Progenitor cell of endocrine pancreas (in vitro differentiated cells): ENCODE results near the gene IMPG1. TPM values are rescaled to one million over a fixed set of nuclear protein-coding genes. Genes with fewer than 3 reads are reported as not detected.
A peak's percentile ranks its signal among the peaks of the same experiment; 100 is the strongest.

Experiments
- DNase-seq: peaks from one replicate; pipeline ENCODE4 v3.0.0; 2021; ENCODE audit warnings: low spot score; ENCODE audit not compliant: unreplicated experiment
- H3K27ac Mint-ChIP-seq: 2 replicates; pipeline ENCODE4 v1.8.0; 2021; ENCODE audit warnings: mild to moderate bottlenecking, moderate library complexity, mixed read lengths
- H3K27me3 Mint-ChIP-seq: 2 replicates; pipeline ENCODE4 v1.8.0; 2021; ENCODE audit warnings: mixed read lengths
- H3K36me3 Mint-ChIP-seq: 2 replicates; pipeline ENCODE4 v1.8.0; 2022; ENCODE audit warnings: mixed read lengths; ENCODE audit not compliant: insufficient read depth
- H3K4me1 Mint-ChIP-seq: 2 replicates; pipeline ENCODE4 v1.8.0; 2021; ENCODE audit warnings: low read depth, mixed read lengths
- H3K4me3 Mint-ChIP-seq: 2 replicates; pipeline ENCODE4 v1.8.0; 2021; ENCODE audit warnings: low read depth, mild to moderate bottlenecking, moderate library complexity, mixed read lengths
- H3K9me3 Mint-ChIP-seq: 2 replicates; pipeline ENCODE4 v1.8.0; 2021; ENCODE audit warnings: low read depth, mixed read lengths
- total RNA-seq: library from RNA; stranded (reverse); gene quantifications from 2 replicates; pipeline ENCODE4 v1.2.1, GENCODE V29; 2021
- TF ChIP-seq, protein P1 (sequence below): fragments of 200-600 bp; sonication (generic); IDR thresholded peaks from one replicate; pipeline ENCODE4 v1.5.0; 2021; ENCODE audit warnings: antibody characterized with exemption, mild to moderate bottlenecking; ENCODE audit not compliant: unreplicated experiment

Gene IMPG1
- total RNA-seq, 1 donor from 2014 or later, result not detected

DNA sequence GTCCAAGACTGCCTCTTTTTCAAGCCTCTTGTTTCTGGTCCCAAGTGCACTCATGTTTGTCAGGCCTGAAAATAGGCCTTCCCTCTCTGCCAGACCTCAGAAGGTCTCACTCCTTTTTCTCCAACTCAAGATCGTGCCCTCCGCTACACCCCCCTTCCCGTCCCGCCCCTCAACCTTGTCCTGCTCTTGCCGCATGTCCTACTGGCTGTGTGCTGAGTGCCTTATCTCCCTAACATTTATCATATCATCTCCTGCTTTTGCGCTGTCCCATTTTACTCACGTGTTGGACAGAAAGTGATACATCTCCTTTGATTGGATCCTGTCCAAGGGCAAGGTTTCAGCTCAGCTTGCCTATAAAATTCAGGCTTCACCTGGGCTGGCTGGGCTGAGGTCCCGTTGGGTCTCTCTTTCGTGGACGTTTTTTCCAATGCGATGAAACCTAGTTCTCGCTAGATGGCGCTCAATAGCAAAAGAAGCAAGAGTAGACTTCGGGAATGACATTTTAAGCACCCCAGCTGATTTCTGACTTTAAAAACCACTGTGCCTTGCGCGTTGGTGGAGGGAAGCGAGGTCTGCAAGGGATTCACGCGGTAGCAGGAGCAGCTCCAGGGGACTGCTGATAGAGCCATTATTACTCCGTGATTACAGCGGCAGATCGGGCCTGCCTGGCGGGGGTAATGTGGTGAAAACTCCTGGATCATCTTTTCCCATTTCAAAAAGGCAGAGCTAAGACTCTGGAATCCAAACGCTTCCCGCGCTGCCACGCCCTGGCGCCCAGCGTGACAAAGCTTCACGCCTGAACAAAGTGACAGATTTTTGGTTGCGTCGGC is 137.6 kb downstream of the IMPG1 start:
- Mint-ChIP-seq H3K27ac (no peak overlapping the region), H3K9me3 (no peaks in the 10 kb centered on the region), H3K4me3 (peak overlapping the region; percentile 72), H3K36me3 (no peaks in the 10 kb centered on the region), H3K4me1 (peaks cover 22% of the 10 kb centered on the region), H3K27me3 (peaks cover 3% of the 10 kb centered on the region)
- TF ChIP-seq, protein P1, sequence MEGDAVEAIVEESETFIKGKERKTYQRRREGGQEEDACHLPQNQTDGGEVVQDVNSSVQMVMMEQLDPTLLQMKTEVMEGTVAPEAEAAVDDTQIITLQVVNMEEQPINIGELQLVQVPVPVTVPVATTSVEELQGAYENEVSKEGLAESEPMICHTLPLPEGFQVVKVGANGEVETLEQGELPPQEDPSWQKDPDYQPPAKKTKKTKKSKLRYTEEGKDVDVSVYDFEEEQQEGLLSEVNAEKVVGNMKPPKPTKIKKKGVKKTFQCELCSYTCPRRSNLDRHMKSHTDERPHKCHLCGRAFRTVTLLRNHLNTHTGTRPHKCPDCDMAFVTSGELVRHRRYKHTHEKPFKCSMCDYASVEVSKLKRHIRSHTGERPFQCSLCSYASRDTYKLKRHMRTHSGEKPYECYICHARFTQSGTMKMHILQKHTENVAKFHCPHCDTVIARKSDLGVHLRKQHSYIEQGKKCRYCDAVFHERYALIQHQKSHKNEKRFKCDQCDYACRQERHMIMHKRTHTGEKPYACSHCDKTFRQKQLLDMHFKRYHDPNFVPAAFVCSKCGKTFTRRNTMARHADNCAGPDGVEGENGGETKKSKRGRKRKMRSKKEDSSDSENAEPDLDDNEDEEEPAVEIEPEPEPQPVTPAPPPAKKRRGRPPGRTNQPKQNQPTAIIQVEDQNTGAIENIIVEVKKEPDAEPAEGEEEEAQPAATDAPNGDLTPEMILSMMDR, result peak; percentile 81
- DNase-seq, result peak; percentile 23

DNA sequence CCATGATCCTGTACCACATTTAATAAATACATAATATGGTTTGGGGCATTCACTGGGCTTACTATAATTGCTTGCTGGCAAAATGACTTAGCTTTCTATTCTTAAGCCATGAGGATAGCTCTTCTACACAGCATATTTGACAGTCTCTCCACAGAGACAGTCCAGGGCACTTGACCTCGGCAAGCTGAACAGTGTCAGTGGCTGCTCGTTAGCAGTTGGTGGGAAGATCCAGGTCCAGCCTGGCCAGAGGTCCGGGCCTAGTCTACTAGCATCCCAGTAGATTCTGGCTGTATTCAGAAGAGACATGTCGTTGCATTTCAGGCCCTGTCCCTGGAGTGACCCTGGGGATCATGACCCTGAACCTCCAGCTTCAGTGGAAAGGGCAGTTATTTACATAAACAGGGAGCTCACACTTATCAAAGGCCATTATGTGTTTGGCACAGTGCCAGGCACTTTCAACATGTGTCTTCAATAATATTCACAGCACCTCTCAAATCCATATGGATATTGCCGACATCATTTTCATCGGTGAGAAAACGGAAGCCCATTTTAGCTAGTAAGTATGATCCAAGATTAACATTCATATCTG is 139.0 kb downstream of the IMPG1 start:
- no peaks in the 10 kb centered on the region for H3K9me3 Mint-ChIP-seq
- no peak for DNase-seq
- no peaks in the 10 kb centered on the region for H3K36me3 Mint-ChIP-seq
- no peak overlapping the region for H3K4me3 Mint-ChIP-seq
- peaks cover 3% of the 10 kb centered on the region for H3K27me3 Mint-ChIP-seq
- H3K27ac Mint-ChIP-seq, result no peak overlapping the region
- peaks cover 21% of the 10 kb centered on the region for H3K4me1 Mint-ChIP-seq
- TF ChIP-seq, protein P1, result no peak

DNA sequence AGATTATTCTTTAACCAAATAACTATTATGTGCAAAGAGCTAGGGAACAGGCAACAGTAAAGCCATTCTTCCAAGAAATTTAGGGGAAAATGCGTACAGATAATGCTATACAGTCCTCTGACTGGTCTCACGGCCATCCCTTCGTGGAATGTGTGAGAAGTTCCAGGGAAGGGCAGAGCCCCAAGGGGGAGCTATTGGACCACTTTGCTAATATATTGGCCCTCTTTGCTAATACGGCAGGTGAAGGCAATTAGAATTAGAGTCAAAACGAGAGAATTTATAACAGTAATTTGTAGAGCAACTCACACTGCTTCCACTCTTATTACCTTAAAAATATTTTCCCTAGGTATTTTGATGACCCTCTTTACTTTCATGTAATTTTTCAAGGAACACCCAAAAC is 140.4 kb downstream of the IMPG1 start:
- H3K4me3 Mint-ChIP-seq, result no peak overlapping the region
- H3K9me3 Mint-ChIP-seq, result no peaks in the 10 kb centered on the region
- no peak overlapping the region for H3K27ac Mint-ChIP-seq
- H3K27me3 Mint-ChIP-seq, result peaks cover 3% of the 10 kb centered on the region
- TF ChIP-seq, protein P1, result peak; percentile 92
- H3K36me3 Mint-ChIP-seq, result no peaks in the 10 kb centered on the region
- DNase-seq, result peak; percentile 34
- H3K4me1 Mint-ChIP-seq, result peaks cover 21% of the 10 kb centered on the region

DNA sequence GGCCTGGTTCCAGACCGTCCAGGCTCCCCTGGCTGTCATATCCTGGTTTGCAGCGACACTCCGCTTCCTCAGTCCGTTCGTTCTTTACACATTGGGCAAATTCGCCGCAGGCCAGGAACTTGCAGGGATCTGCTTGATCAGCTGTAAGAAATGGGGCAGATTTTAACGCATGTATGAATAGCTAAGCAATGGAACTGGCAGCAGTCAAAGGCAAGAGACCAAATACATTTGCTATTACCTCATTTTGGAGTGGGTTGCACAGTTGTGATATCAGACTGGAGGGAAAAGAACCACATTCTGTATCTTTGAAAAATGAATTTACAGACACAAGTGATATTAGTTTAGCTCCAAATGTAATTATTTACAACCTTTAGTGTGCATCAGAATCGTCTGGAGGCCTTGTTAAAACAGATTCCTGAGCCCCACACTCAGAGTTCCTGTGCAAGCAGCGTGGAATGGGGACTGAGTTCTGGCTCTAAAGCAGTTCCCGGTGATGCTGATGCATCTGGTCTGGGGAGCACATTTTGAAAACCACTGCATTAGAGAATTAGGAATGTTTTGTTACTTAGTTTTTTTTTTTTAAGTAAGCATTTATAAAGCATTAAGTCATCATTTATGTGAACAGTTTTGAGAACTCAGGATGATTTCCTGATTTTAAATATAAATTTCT is 141.3 kb downstream of the IMPG1 start:
- Mint-ChIP-seq H3K27me3 (peaks cover 3% of the 10 kb centered on the region), H3K9me3 (no peaks in the 10 kb centered on the region), H3K4me1 (peaks cover 19% of the 10 kb centered on the region), H3K36me3 (no peaks in the 10 kb centered on the region), H3K4me3 (no peak overlapping the region), H3K27ac (no peak overlapping the region)
- TF ChIP-seq, protein P1, result no peak
- DNase-seq, result no peak
